Breast epithelium (tissue), 4 donors: ENCODE measurements around the gene NDEL1. TPM values are rescaled to one million over a fixed set of nuclear protein-coding genes. Genes with fewer than 3 reads are reported as not detected.

Source experiments
- DNase-seq, 2 donors: peaks; one replicate each; pipeline ENCODE4 v3.0.0-alpha.2; 2019; ENCODE audit warnings: low spot score in 2 of 2
- H3K27ac ChIP-seq, 2 donors: fragments of 200-600 bp; sonication (generic) in 1 of 2; one replicate each; pipeline ENCODE4 v1.5.1; 2016 to 2019; ENCODE audit warnings: mild to moderate bottlenecking in 1 of 2
- H3K27me3 ChIP-seq, 2 donors: fragments of 200-600 bp; sonication (generic) in 1 of 2; one replicate each; pipeline versions ENCODE4 v1.5.1 to v1.6.0; 2017 to 2019; ENCODE audit warnings: control low read depth in 1 of 2, mild to moderate bottlenecking in 1 of 2
- H3K36me3 ChIP-seq: fragments of 200-600 bp; one replicate; pipeline ENCODE4 v1.5.1; 2019
- H3K4me1 ChIP-seq, 2 donors: fragments of 200-600 bp; sonication (generic); one replicate each; pipeline ENCODE4 v1.5.1; 2016 to 2019; ENCODE audit warnings: control low read depth in 1 of 2
- H3K4me3 ChIP-seq, 3 donors: fragments of 200-600 bp; sonication (generic); 1 replicate in 2 of 3; 2 replicates in 1 of 3; pipeline ENCODE4 v1.5.1; 2016 to 2019; ENCODE audit warnings: mild to moderate bottlenecking in 3 of 3, moderate library complexity in 2 of 3
- H3K9me3 ChIP-seq, 2 donors: fragments of 200-600 bp; sonication (generic) in 1 of 2; one replicate each; pipeline ENCODE4 v1.5.1; 2016 to 2019; ENCODE audit warnings: control low read depth in 1 of 2
- POLR2A ChIP-seq: fragments of 450-650 bp; IDR thresholded peaks from one replicate; pipeline ENCODE4 v1.6.1; 2016; ENCODE audit warnings: antibody characterized with exemption, mild to moderate bottlenecking, moderate library complexity
- POLR2AphosphoS5 ChIP-seq, 3 donors: sonication (generic); formaldehyde crosslinking; IDR thresholded peaks; one replicate each; pipeline ENCODE4 v1.6.1; 2017; ENCODE audit warnings: antibody characterized with exemption in 3 of 3
- intact Hi-C: fragments of 100-400 bp; cut with DNase I; formaldehyde crosslinking; loops from one replicate; pipeline ENCODE4 v1.15.1; 2023; ENCODE audit warnings: low total_unique reads
- total RNA-seq, 3 donors: library from RNA; depleted of rRNA; stranded (reverse); fragments of >200 nt; gene quantifications; one replicate each; pipeline ENCODE4 v1.1.0, GENCODE V29; 2016
- TF ChIP-seq, protein P1 (sequence below), 3 donors: fragments of 450-650 bp; IDR thresholded peaks; one replicate each; pipeline ENCODE4 v1.5.1; 2016 to 2017; ENCODE audit warnings: antibody characterized with exemption in 3 of 3, mild to moderate bottlenecking in 3 of 3, moderate library complexity in 3 of 3

Gene NDEL1
- total RNA-seq, 3 donors from 2014 or later = 51.1 to 80.6 (median 61.4) TPM

DNA sequence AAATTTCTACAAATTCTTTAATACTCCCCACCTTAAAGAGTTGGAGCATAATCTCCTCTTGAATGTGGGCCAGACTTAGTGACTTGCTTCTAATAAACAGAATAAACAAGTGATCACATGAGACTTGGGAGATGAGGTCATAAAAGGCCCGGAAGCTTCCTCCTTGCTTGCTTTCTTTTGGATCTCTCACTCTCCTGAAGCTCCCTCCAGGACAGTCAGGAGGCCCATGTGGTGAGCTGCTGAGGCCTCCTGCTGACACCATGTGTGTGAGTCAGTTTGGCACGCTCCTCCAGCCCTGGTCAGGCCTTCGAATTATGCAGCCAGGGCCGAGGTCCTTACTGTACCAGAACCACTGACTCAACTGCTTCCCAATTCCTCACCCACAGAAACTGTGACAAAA is 53.2 kb downstream of the NDEL1 start:
- Histone ChIP-seq H3K27me3 (no peaks in the 10 kb centered on the region), H3K4me3 (no peak overlapping the region), H3K4me1 (no peaks in the 10 kb centered on the region), H3K9me3 (peaks cover 0 to 7% of the 10 kb centered on the region in 2 donors), H3K36me3 (no peaks in the 10 kb centered on the region), H3K27ac (peak overlapping the region; percentile 60 to 70)
- no peak for DNase-seq
- TF ChIP-seq, protein P1, sequence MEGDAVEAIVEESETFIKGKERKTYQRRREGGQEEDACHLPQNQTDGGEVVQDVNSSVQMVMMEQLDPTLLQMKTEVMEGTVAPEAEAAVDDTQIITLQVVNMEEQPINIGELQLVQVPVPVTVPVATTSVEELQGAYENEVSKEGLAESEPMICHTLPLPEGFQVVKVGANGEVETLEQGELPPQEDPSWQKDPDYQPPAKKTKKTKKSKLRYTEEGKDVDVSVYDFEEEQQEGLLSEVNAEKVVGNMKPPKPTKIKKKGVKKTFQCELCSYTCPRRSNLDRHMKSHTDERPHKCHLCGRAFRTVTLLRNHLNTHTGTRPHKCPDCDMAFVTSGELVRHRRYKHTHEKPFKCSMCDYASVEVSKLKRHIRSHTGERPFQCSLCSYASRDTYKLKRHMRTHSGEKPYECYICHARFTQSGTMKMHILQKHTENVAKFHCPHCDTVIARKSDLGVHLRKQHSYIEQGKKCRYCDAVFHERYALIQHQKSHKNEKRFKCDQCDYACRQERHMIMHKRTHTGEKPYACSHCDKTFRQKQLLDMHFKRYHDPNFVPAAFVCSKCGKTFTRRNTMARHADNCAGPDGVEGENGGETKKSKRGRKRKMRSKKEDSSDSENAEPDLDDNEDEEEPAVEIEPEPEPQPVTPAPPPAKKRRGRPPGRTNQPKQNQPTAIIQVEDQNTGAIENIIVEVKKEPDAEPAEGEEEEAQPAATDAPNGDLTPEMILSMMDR (IDR thresholded peaks at IDR 0.05) = no peak
- TF ChIP-seq POLR2A (no peak), POLR2AphosphoS5 (IDR thresholded peaks at IDR 0.05) (no peak)
- intact Hi-C loops = no loop called here

DNA sequence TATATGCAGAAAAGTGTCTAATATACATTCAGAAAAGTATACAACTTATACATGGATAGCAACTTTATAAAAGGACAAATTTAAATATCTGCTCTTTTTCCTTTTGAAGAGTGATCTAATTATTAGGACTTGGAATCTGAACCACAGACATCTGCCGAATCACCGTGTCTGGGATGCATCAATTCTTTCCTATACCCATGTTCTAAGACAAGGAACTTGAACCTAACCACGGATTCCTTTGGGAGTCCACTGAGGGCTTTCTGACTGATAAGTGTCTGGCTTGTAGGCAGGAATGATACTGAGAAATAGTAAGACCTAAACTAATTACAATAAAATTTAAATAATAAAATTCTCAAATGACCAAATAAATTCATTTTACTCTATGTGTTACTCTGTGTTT is 54.2 kb downstream of the NDEL1 start:
- Histone ChIP-seq H3K27me3 (no peaks in the 10 kb centered on the region), H3K4me1 (no peaks in the 10 kb centered on the region), H3K27ac (no peak overlapping the region), H3K9me3 (no peaks in the 10 kb centered on the region), H3K36me3 (no peaks in the 10 kb centered on the region), H3K4me3 (no peak overlapping the region)
- no peak for DNase-seq
- intact Hi-C loops = no loop called here
- TF ChIP-seq POLR2A (no peak), POLR2AphosphoS5 (IDR thresholded peaks at IDR 0.05) (no peak)
- TF ChIP-seq, protein P1 (IDR thresholded peaks at IDR 0.05) = no peak

DNA sequence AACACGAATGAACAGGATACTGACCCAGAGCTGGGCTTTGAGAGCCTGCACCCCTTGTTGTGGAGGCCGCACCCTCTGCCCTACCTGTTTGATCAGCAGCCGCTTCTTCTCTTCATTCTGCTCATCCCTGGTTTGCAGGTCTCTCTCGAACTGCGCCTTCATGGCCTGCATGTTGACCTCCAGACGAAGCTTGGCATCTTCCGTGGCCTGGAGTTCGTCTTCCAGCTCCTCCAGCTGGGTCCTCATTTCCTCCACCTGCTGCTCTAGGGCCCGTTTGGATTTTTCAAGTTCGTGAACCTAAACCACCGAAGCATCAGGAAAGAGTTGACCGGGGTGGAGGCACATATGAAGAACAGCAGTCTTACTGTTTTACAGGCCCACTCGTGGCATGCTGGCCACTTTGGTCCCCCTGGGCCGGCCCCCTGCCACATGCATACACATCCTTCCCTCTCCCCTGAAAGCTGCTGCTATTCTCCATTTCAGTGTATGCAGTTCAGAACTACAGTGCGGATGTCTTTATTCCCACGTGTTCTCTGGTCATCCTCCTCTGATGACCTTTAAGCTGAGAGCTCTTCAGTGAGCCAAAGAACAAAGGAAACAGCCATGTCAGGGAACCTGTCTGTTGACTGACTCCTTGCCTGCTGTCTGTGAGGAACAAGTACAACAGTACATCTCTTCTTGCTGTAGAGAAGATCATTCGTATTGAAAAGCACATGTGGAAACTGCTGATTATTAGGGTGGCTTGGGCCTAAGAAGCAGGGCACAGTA is 54.8 kb downstream of the NDEL1 start:
- Histone ChIP-seq H3K9me3 (no peaks in the 10 kb centered on the region), H3K27ac (no peak overlapping the region), H3K4me3 (no peak overlapping the region), H3K27me3 (no peaks in the 10 kb centered on the region), H3K36me3 (no peaks in the 10 kb centered on the region), H3K4me1 (no peaks in the 10 kb centered on the region)
- intact Hi-C loops = no loop called here
- TF ChIP-seq POLR2A (no peak), POLR2AphosphoS5 (IDR thresholded peaks at IDR 0.05) (no peak)
- TF ChIP-seq, protein P1 (IDR thresholded peaks at IDR 0.05) = no peak
- no peak for DNase-seq

DNA sequence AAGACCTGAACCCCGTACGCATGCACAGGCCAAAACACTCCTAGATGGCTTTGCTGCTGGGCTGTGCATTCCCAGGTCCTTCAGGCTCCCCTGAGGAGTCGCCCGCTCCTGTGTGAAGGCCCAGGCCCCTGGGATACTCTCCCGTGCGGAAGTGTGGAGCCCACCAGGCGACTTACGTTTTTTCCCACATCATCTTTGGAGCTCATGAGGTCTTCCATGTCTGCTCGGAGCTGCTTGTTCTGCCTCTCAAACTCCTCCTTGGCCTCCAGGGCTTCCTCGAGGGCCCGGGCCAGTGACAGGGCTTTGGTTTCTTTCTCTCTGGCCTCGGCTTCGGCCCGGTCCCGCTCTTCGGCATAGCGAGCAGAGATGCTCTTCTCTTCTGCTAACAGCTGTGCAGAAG is 56.4 kb downstream of the NDEL1 start:
- no peaks in the 10 kb centered on the region for H3K27me3 ChIP-seq
- H3K4me3 ChIP-seq = no peak overlapping the region
- H3K9me3 ChIP-seq = no peaks in the 10 kb centered on the region
- intact Hi-C loops = no loop called here
- H3K4me1 ChIP-seq = no peaks in the 10 kb centered on the region
- no peak for DNase-seq
- H3K36me3 ChIP-seq = no peaks in the 10 kb centered on the region
- no peak overlapping the region for H3K27ac ChIP-seq
- TF ChIP-seq, protein P1 (IDR thresholded peaks at IDR 0.05) = no peak
- no peak for TF ChIP-seq POLR2A
- no peak for TF ChIP-seq POLR2AphosphoS5 (IDR thresholded peaks at IDR 0.05)

DNA sequence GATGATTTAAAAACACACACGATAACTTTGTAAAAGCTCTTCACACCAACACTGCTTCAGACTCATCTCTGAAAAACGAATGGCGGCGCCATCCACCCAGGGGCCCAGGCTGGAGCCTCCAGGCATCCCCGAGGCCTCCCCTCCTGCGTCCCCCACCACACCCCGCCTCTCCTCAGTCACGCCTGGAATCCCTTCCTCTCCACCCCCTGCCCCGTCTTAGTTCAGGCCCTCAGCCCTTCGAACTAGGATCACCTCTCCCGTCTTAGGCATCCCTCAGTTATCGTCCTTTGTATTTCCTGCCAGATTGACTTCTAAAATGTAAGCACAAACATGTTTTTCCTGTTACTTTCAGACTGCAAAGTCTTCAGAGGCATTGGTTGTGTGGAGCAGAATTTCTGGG is 58.3 kb downstream of the NDEL1 start:
- H3K4me3 ChIP-seq = no peak overlapping the region
- no peaks in the 10 kb centered on the region for H3K27me3 ChIP-seq
- no peak for TF ChIP-seq POLR2AphosphoS5 (IDR thresholded peaks at IDR 0.05)
- TF ChIP-seq POLR2A = no peak
- TF ChIP-seq, protein P1 (IDR thresholded peaks at IDR 0.05) = no peak
- intact Hi-C loops = no loop called here
- H3K36me3 ChIP-seq = no peaks in the 10 kb centered on the region
- no peak for DNase-seq
- no peaks in the 10 kb centered on the region for H3K9me3 ChIP-seq
- H3K27ac ChIP-seq = no peak overlapping the region
- H3K4me1 ChIP-seq = no peaks in the 10 kb centered on the region
